Activated T-helper 2 cell treated with anti-CD3 and anti-CD28 coated beads, Interferon-gamma antibody, Interleukin-2, Interleukin-4, amounts not matched to agents 10 μg/mL and 5 μg/mL and 100 μg/mL, durations not matched to agents 14 hours and 24 hours and 36 hours (primary cell): Measurements from ENCODE around the gene KLF12. TPM values are rescaled to one million over a fixed set of nuclear protein-coding genes. Genes with fewer than 3 reads are reported as not detected.

Source experiments
- DNase-seq: peaks from one replicate; pipeline ENCODE4 v3.0.0; 2021; ENCODE audit warnings: low spot score
- H3K27ac Mint-ChIP-seq: one replicate; pipeline ENCODE4 v1.8.0; 2021; ENCODE audit warnings: mixed read lengths
- H3K27me3 Mint-ChIP-seq: one replicate; pipeline ENCODE4 v1.8.0; 2021; ENCODE audit warnings: low read depth, mixed read lengths
- H3K36me3 Mint-ChIP-seq: one replicate; pipeline ENCODE4 v1.8.0; 2021; ENCODE audit warnings: low read depth, mixed read lengths
- H3K4me1 Mint-ChIP-seq: one replicate; pipeline ENCODE4 v1.8.0; 2021; ENCODE audit warnings: low read depth, mixed read lengths
- H3K4me3 Mint-ChIP-seq: one replicate; pipeline ENCODE4 v1.8.0; 2021; ENCODE audit warnings: low read depth, mild to moderate bottlenecking, moderate library complexity, mixed read lengths
- H3K9me3 Mint-ChIP-seq: one replicate; pipeline ENCODE4 v1.8.0; 2021; ENCODE audit warnings: mixed read lengths
- intact Hi-C: fragments of 100-400 bp; cut with micrococcal nuclease; formaldehyde crosslinking; loops from one replicate; pipeline ENCODE4 v1.15.1; 2023
- total RNA-seq: library from RNA; stranded (reverse); gene quantifications from 2 replicates; pipeline ENCODE4 v1.2.3, GENCODE V29; 2022

KLF12 gene
- total RNA-seq, 1 donor from 2014 or later, result 23.3 TPM

GRCh38 chr13:74111399-74111798 lies 22.8 kb downstream of the KLF12 start:
- H3K27me3 Mint-ChIP-seq, result no peaks in the 10 kb centered on the region
- H3K9me3 Mint-ChIP-seq, result peaks cover 13% of the 10 kb centered on the region
- intact Hi-C loops, result no loop called here
- H3K4me3 Mint-ChIP-seq, result no peak overlapping the region
- DNase-seq, result no peak
- H3K4me1 Mint-ChIP-seq, result peaks cover 39% of the 10 kb centered on the region
- H3K36me3 Mint-ChIP-seq, result peaks cover 46% of the 10 kb centered on the region
- no peak overlapping the region for H3K27ac Mint-ChIP-seq

- H3K27ac Mint-ChIP-seq, result no peak overlapping the region
- no peaks in the 10 kb centered on the region for H3K27me3 Mint-ChIP-seq
Observed at GRCh38 chr13:74110053-74110452, 24.2 kb downstream of the KLF12 start.

DNA sequence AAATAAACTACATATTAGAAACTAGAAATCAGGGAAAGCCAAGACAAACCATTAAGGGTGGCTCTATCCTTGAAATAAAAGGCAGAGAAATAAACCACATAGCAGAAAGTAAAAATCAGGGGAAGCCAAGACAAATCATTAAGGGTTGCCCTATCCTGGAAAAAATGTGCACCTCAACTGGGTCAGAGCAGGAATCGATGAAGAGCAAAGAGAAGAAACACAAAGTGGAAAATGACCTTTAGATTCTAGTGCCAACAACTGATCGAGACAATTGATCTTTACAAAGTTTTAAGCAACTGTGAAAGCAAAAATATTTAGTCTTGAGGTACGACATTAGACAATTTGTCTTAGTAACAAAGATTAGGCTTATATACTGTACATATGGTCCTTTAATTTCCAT lies 26.6 kb downstream of the KLF12 start:
- H3K4me1 Mint-ChIP-seq, result peaks cover 17% of the 10 kb centered on the region
- peaks cover 26% of the 10 kb centered on the region for H3K36me3 Mint-ChIP-seq
- no peak overlapping the region for H3K4me3 Mint-ChIP-seq
- no peak overlapping the region for H3K27ac Mint-ChIP-seq
- peaks cover 8% of the 10 kb centered on the region for H3K9me3 Mint-ChIP-seq
- intact Hi-C loops, result no loop called here
- no peaks in the 10 kb centered on the region for H3K27me3 Mint-ChIP-seq
- DNase-seq, result no peak

More at GRCh38 chr13:74110053-74110452, 24.2 kb downstream of the KLF12 start:
- no peak overlapping the region for H3K4me3 Mint-ChIP-seq
- H3K36me3 Mint-ChIP-seq, result peaks cover 40% of the 10 kb centered on the region
- H3K4me1 Mint-ChIP-seq, result peaks cover 30% of the 10 kb centered on the region
- intact Hi-C loops, result no loop called here
- no peak for DNase-seq
- H3K9me3 Mint-ChIP-seq, result peaks cover 8% of the 10 kb centered on the region

- no peak overlapping the region for H3K4me3 Mint-ChIP-seq
- H3K27me3 Mint-ChIP-seq, result no peaks in the 10 kb centered on the region
- H3K9me3 Mint-ChIP-seq, result peaks cover 11% of the 10 kb centered on the region
- H3K36me3 Mint-ChIP-seq, result peaks cover 32% of the 10 kb centered on the region
- peaks cover 22% of the 10 kb centered on the region for H3K4me1 Mint-ChIP-seq
- DNase-seq, result no peak
- intact Hi-C loops, result no loop called here
- no peak overlapping the region for H3K27ac Mint-ChIP-seq
Observed at GRCh38 chr13:74105871-74106270, 28.3 kb downstream of the KLF12 start.

DNA sequence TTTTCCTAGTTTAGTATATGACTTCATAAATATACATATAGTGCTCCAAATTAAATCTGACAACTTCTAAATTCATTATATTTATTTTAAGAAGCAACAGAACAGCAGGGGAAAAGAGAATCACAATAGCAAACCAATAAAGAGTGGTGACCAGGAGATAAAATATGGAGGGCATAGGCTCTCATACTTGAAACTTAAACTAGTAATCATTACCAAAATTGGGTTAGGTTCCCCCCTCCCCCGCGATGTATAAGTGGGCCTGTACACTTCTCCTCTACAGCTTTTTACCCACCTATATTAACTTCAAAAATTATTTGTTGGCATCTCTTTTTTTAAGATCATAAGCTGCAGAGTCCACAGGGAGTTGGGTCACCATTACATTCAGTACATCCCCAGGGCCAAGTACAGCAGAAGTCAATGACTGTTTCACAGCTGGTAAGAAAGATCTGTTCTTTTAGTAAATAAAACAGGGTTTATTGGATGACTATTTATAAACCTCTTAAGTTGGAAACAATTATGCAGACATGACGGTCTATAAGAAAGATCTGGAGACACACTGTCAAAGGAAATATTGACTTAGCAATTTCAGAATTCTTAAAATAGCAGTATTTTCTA lies 29.4 kb downstream of the KLF12 start:
- Mint-ChIP-seq H3K27me3 (no peaks in the 10 kb centered on the region), H3K4me3 (no peak overlapping the region), H3K4me1 (peaks cover 18% of the 10 kb centered on the region), H3K9me3 (peaks cover 11% of the 10 kb centered on the region), H3K27ac (no peak overlapping the region), H3K36me3 (peaks cover 25% of the 10 kb centered on the region)
- intact Hi-C loops, result no loop called here
- no peak for DNase-seq

DNA sequence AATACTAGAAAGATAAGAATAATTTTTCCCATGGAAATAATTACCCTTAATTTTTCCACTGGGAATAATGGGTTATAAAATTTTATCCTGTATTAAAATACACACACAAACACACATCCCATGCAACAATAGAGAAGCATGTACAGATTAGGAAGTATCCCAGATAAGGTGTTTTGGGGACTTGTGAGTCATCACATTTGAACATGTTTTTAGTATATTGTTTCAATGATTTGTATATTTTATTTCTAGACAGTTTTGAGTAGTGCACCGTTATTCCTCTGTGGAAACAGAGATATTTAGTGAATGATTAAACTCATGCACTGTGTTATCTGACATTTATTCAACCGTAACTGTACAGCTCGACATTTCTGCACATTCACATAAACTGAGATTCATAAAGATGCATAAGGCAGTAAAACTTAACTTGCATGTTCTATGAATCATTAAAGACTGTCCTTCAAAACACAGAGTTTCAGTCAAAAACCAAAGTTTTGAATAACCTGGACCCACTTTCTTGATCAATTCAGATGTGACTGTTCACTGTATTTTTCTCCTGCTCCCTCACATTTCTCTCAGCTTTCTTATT lies 30.1 kb downstream of the KLF12 start:
- Mint-ChIP-seq H3K27me3 (no peaks in the 10 kb centered on the region), H3K4me3 (no peak overlapping the region), H3K36me3 (peaks cover 25% of the 10 kb centered on the region), H3K4me1 (peaks cover 20% of the 10 kb centered on the region), H3K9me3 (peaks cover 11% of the 10 kb centered on the region), H3K27ac (no peak overlapping the region)
- DNase-seq, result no peak
- intact Hi-C loops, result no loop called here

GRCh38 chr13:74103196-74103595 lies 31.0 kb downstream of the KLF12 start:
- DNase-seq, result no peak
- Mint-ChIP-seq H3K27ac (no peak overlapping the region), H3K27me3 (no peaks in the 10 kb centered on the region), H3K4me3 (no peak overlapping the region), H3K9me3 (peaks cover 11% of the 10 kb centered on the region), H3K4me1 (peaks cover 20% of the 10 kb centered on the region), H3K36me3 (peaks cover 22% of the 10 kb centered on the region)
- intact Hi-C loops, result no loop called here

DNA sequence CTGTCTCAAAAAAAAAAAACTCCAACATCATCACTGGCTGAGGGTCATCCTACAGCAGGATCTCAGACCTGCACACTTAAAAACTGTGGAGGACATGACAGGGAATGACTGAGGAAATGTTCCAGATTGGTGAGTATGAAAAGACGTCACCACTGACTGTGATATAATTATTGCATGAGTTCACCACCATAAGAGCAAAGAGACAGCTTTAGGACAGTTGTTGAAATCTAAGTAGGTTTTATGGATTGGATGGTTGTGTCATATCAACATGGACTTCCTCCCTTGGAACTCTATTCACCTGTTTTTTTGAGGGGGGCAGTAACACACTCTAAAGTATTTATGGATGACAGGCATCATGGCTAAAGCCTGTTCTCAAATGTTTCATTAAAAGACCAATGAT lies 31.5 kb downstream of the KLF12 start:
- peaks cover 20% of the 10 kb centered on the region for H3K4me1 Mint-ChIP-seq

GRCh38 chr13:74101436-74101835 lies 32.8 kb downstream of the KLF12 start:
- DNase-seq, result no peak

More for the DNA sequence above, 31.5 kb downstream of the KLF12 start:
- DNase-seq, result no peak
- H3K9me3 Mint-ChIP-seq, result peaks cover 9% of the 10 kb centered on the region
- no peak overlapping the region for H3K27ac Mint-ChIP-seq
- H3K4me3 Mint-ChIP-seq, result no peak overlapping the region
- intact Hi-C loops, result no loop called here
- H3K36me3 Mint-ChIP-seq, result peaks cover 20% of the 10 kb centered on the region
- H3K27me3 Mint-ChIP-seq, result no peaks in the 10 kb centered on the region

GRCh38 chr13:74098077-74098476 lies 36.1 kb downstream of the KLF12 start:
- H3K9me3 Mint-ChIP-seq, result peaks cover 4% of the 10 kb centered on the region
- no peak overlapping the region for H3K27ac Mint-ChIP-seq
- H3K4me1 Mint-ChIP-seq, result peaks cover 20% of the 10 kb centered on the region
- intact Hi-C loops, result no loop called here
- no peaks in the 10 kb centered on the region for H3K27me3 Mint-ChIP-seq
- H3K4me3 Mint-ChIP-seq, result no peak overlapping the region
- H3K36me3 Mint-ChIP-seq, result peaks cover 13% of the 10 kb centered on the region
- DNase-seq, result no peak

More at GRCh38 chr13:74101436-74101835, 32.8 kb downstream of the KLF12 start:
- H3K27me3 Mint-ChIP-seq, result no peaks in the 10 kb centered on the region
- H3K9me3 Mint-ChIP-seq, result peaks cover 4% of the 10 kb centered on the region
- intact Hi-C loops, result no loop called here
- H3K36me3 Mint-ChIP-seq, result peaks cover 13% of the 10 kb centered on the region
- H3K27ac Mint-ChIP-seq, result no peak overlapping the region
- no peak overlapping the region for H3K4me3 Mint-ChIP-seq
- peaks cover 18% of the 10 kb centered on the region for H3K4me1 Mint-ChIP-seq

DNA sequence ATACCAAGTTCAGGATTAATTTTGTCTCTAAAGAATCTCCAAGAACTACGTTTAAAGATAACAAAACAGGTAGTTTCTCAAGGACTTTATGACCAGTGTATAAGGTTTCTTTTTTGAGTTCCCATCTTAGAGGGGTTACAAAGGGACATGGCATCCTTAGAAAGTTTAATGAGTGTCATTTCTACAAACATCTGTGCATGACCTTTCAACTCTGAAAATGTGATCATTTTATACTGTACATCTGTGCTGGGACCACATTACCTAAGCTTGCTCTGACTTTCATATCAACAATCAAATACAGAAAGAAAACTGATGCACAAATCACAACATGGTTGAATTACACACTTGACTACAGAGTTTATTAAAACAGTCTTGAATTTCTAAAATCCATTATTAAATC lies 37.1 kb downstream of the KLF12 start:
- H3K36me3 Mint-ChIP-seq, result peaks cover 10% of the 10 kb centered on the region
- H3K4me1 Mint-ChIP-seq, result peaks cover 25% of the 10 kb centered on the region
- DNase-seq, result no peak
- peaks cover 4% of the 10 kb centered on the region for H3K9me3 Mint-ChIP-seq
- H3K4me3 Mint-ChIP-seq, result no peak overlapping the region
- no peaks in the 10 kb centered on the region for H3K27me3 Mint-ChIP-seq
- intact Hi-C loops, result no loop called here
- no peak overlapping the region for H3K27ac Mint-ChIP-seq

DNA sequence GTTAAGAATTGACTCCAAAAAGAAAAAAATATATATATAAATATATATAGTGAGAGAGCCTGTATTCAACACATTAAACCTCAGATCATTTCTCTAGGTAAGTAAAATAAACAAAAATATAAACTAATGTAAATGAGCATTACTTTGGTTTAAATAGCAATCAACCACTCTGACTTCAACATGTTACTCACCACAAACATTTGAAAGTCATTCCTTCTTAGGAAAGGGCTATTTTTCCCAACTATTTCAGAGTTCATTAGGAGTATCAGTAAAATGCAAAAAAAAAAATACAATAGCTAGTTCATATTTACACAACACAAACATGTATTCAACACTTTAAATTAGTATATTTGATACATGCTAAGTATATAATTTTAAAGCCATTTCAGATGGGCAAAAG lies 40.5 kb downstream of the KLF12 start:
- DNase-seq, result no peak
- intact Hi-C loops, result no loop called here
- peaks cover 37% of the 10 kb centered on the region for H3K4me1 Mint-ChIP-seq
- no peak overlapping the region for H3K27ac Mint-ChIP-seq
- H3K9me3 Mint-ChIP-seq, result no peaks in the 10 kb centered on the region
- peaks cover 6% of the 10 kb centered on the region for H3K36me3 Mint-ChIP-seq
- no peak overlapping the region for H3K4me3 Mint-ChIP-seq
- no peaks in the 10 kb centered on the region for H3K27me3 Mint-ChIP-seq

DNA sequence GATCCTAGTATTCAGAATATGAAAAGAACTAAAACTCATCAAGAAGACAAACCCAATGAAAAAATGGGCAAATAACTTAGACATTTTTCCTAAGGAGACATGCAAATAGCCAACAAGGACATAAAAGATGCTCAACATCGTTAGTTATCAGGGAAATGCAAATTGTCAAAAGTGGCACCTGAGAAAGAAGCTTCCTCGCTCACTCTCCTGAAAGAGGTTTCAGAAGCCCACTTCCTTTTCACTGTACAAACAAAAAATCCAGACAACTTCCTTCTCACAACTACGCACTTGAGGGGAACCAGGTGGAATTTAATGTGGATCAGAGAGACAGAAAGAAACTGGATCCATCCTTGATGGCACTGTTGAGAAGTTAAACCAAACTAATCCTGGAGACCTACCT lies 41.5 kb downstream of the KLF12 start:
- peaks cover 41% of the 10 kb centered on the region for H3K4me1 Mint-ChIP-seq
- no peak for DNase-seq
- H3K4me3 Mint-ChIP-seq, result no peak overlapping the region
- peaks cover 6% of the 10 kb centered on the region for H3K36me3 Mint-ChIP-seq
- intact Hi-C loops, result no loop called here
- H3K27me3 Mint-ChIP-seq, result no peaks in the 10 kb centered on the region
- H3K9me3 Mint-ChIP-seq, result no peaks in the 10 kb centered on the region
- H3K27ac Mint-ChIP-seq, result no peak overlapping the region
